Keratinocyte (primary cell): ENCODE results near the gene STXBP2. TPM values are rescaled to one million over a fixed set of nuclear protein-coding genes. Genes with fewer than 3 reads are reported as not detected.

Experiments
- DNase-seq: peaks from one replicate; pipeline ENCODE4 v3.0.0-alpha.2; 2011; ENCODE audit warnings: low read depth, missing footprints, low spot score
- FAIRE-seq: peaks from 2 replicates; lab custom pipeline; 2011; peaks lifted over from hg19 to GRCh38; lab: Jason Lieb, UNC
- H2AFZ ChIP-seq: 2 replicates; pipeline ENCODE4 v1.6.0; 2012; ENCODE audit warnings: low read length, control low read depth, inconsistent platforms; ENCODE audit not compliant: control insufficient read depth
- H3K27ac ChIP-seq: 2 replicates; pipeline ENCODE4 v1.5.1; 2011; ENCODE audit warnings: low read length; ENCODE audit not compliant: control insufficient read depth, insufficient read depth
- H3K27me3 ChIP-seq: 3 replicates; pipeline ENCODE4 v1.6.0; 2011; ENCODE audit warnings: low read length; ENCODE audit not compliant: control insufficient read depth, insufficient read depth; ENCODE audit errors: extremely low read depth
- H3K36me3 ChIP-seq, 2 experiments: 2 replicates in 1 of 2; 3 replicates in 1 of 2; pipeline ENCODE4 v1.5.1; 2011; ENCODE audit warnings: low read length in 2 of 2, mild to moderate bottlenecking in 1 of 2; ENCODE audit not compliant: control insufficient read depth in 2 of 2, insufficient read depth in 2 of 2; ENCODE audit errors: extremely low read depth in 1 of 2
- H3K4me1 ChIP-seq: 3 replicates; pipeline ENCODE4 v1.5.1; 2011; ENCODE audit warnings: low read length; ENCODE audit not compliant: control insufficient read depth, insufficient read depth; ENCODE audit errors: extremely low read depth
- H3K4me2 ChIP-seq: 3 replicates; pipeline ENCODE4 v1.6.0; 2011; ENCODE audit warnings: low read depth, low read length; ENCODE audit not compliant: control insufficient read depth, insufficient read depth; ENCODE audit errors: extremely low read depth
- H3K4me3 ChIP-seq, 3 experiments: fragments of 200-600 bp in 1 of 3; sonication (generic) in 1 of 3; 2 replicates in 2 of 3; 3 replicates in 1 of 3; pipeline ENCODE4 v1.5.1; 2011 to 2016; ENCODE audit warnings: low read length in 3 of 3, mild to moderate bottlenecking in 3 of 3, control low read depth in 2 of 3, inconsistent platforms in 1 of 3, low read depth in 1 of 3, mixed read lengths in 1 of 3, mixed run types in 1 of 3, moderate library complexity in 1 of 3; ENCODE audit not compliant: control insufficient read depth in 2 of 3, insufficient read depth in 2 of 3; ENCODE audit errors: extremely low read depth in 1 of 3
- H3K79me2 ChIP-seq: 2 replicates; pipeline ENCODE4 v1.6.0; 2012; ENCODE audit warnings: low read length; ENCODE audit not compliant: control insufficient read depth, insufficient read depth
- H3K9ac ChIP-seq: 3 replicates; pipeline ENCODE4 v1.6.0; 2011; ENCODE audit warnings: low read length; ENCODE audit not compliant: control insufficient read depth, insufficient read depth; ENCODE audit errors: extremely low read depth
- H3K9me1 ChIP-seq: 3 replicates; pipeline ENCODE4 v1.6.0; 2011; ENCODE audit warnings: low read length; ENCODE audit not compliant: control insufficient read depth, insufficient read depth; ENCODE audit errors: extremely low read depth
- H3K9me3 ChIP-seq: 2 replicates; pipeline ENCODE4 v1.5.1; 2012; ENCODE audit warnings: low read depth, low read length; ENCODE audit not compliant: control insufficient read depth
- H4K20me1 ChIP-seq: 3 replicates; pipeline ENCODE4 v1.6.0; 2011; ENCODE audit warnings: low read length; ENCODE audit not compliant: control insufficient read depth, insufficient read depth; ENCODE audit errors: extremely low read depth
- EZH2 ChIP-seq: IDR thresholded peaks from one replicate; pipeline ENCODE4 v1.6.1; 2012; ENCODE audit warnings: inconsistent platforms, mild to moderate bottlenecking, low read length, moderate library complexity
- dilution Hi-C: fragments of 300-500 bp; cut with MboI; formaldehyde crosslinking; loops from one replicate; pipeline ENCODE4 v1.7.0; 2020; ENCODE audit warnings: low sequenced_read_pairs; ENCODE audit not compliant: extremely low pct_ligation_motif_present
- polyA plus RNA-seq, 5 experiments: library from polyadenylated mRNA; depleted of rRNA in 3 of 5; stranded (reverse) in 3 of 5; stranded (forward) in 1 of 5; unstranded in 1 of 5; fragments of >200 nt; gene quantifications; 1 replicate in 1 of 5; 2 replicates in 3 of 5; 3 replicates in 1 of 5; pipeline versions ENCODE4 v1.2.1 to v1.2.3, GENCODE V29; 2011 to 2012; ENCODE audit warnings: missing spikeins in 2 of 5, low read depth in 1 of 5, low replicate concordance in 1 of 5
- TF ChIP-seq, protein P1 (sequence below), 3 experiments: IDR thresholded peaks in 1 of 3; conservative IDR thresholded peaks in 1 of 3; optimal IDR thresholded peaks in 1 of 3; 2 replicates in 2 of 3; 3 replicates in 1 of 3; pipeline versions ENCODE3 to v1.5.1; 2011; ENCODE audit warnings: low read length in 3 of 3, mild to moderate bottlenecking in 3 of 3, moderate library complexity in 2 of 3, control low read depth in 1 of 3, inconsistent platforms in 1 of 3; ENCODE audit not compliant: insufficient read depth in 2 of 3; ENCODE audit errors: extremely low read depth in 1 of 3

Gene STXBP2
- polyA plus RNA-seq, 1 donor (not counting 4 experiments of a cell fraction or from before 2014, with no cell fraction given), result 58.8 TPM

DNA sequence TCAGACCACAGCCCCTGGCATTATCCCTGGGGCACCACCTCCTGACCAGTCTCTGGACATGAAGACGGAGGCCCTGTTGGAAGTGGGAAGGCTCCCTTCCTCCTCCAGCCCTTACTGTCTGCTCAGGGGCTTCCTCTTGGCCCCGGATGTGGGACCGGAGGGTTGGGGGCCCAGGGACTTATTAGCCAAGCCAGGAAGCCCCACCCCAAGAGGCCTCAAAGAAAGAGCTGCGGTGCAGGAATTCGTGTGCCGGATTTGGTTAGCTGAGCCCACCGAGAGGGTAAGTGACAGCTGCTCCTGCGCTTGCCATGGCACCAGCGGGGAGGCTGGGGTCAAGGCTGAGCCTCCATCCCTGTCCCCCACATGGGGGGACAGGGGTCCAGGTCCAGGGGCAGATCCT is 31.9 kb downstream of the STXBP2 start, which contains the start of gene RETN:
TSS of gene RETN (plus strand) at position 208 of the 400 bp plus-strand sequence. CDS start 278 bp downstream, outside the sequence.
- Histone ChIP-seq H2AFZ (no peak within 1 kb of the TSS), H3K4me1 (no peaks in the 10 kb centered on the region), H3K4me2 (no peak within 1 kb of the TSS), H3K9ac (no peak within 1 kb of the TSS), H3K36me3 (no peaks in the 10 kb centered on the region), H4K20me1 (no peaks in the 10 kb centered on the region), H3K79me2 (no peaks in the 10 kb centered on the region), H3K4me3 (no peak within 1 kb of the TSS), H3K27me3 (peaks cover 23% of the 10 kb centered on the region), H3K9me1 (no peaks in the 10 kb centered on the region), H3K9me3 (no peaks in the 10 kb centered on the region), H3K27ac (no peak within 1 kb of the TSS)
- FAIRE-seq (no peak), DNase-seq (no peak)
- TF ChIP-seq EZH2, result no peak
- TF ChIP-seq, protein P1, sequence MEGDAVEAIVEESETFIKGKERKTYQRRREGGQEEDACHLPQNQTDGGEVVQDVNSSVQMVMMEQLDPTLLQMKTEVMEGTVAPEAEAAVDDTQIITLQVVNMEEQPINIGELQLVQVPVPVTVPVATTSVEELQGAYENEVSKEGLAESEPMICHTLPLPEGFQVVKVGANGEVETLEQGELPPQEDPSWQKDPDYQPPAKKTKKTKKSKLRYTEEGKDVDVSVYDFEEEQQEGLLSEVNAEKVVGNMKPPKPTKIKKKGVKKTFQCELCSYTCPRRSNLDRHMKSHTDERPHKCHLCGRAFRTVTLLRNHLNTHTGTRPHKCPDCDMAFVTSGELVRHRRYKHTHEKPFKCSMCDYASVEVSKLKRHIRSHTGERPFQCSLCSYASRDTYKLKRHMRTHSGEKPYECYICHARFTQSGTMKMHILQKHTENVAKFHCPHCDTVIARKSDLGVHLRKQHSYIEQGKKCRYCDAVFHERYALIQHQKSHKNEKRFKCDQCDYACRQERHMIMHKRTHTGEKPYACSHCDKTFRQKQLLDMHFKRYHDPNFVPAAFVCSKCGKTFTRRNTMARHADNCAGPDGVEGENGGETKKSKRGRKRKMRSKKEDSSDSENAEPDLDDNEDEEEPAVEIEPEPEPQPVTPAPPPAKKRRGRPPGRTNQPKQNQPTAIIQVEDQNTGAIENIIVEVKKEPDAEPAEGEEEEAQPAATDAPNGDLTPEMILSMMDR (optimal IDR thresholded peaks at IDR 0.05 in 1 of 3, IDR thresholded peaks at IDR 0.05 in 1 of 3, conservative IDR thresholded peaks at IDR 0.05 in 1 of 3; ENCODE audit: extremely low read depth in 1 of 3, insufficient read depth in 2 of 3, low read length in 3 of 3), result no peak
- dilution Hi-C loops, result no loop called here

DNA sequence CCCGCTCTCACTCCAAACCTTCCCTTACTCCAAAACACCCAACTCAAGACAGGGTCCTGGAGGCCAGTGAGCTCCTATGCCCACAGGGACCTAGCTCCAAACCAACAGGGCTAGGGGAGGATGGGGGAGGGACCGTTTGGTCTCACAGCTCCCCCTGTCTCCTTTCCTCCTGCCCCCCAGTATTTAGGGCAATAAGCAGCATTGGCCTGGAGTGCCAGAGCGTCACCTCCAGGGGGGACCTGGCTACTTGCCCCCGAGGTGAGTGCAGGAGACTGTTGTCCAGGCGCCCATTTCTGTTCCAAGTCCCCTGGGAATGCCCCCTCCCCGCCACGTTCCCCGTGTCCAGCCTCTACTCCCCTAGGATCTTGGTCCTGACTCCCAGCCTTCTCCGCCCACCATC is 32.7 kb downstream of the STXBP2 start:
- Histone ChIP-seq H3K36me3 (no peaks in the 10 kb centered on the region), H3K9me1 (no peaks in the 10 kb centered on the region), H3K9ac (no peak overlapping the region), H4K20me1 (no peaks in the 10 kb centered on the region), H3K27ac (no peak overlapping the region), H3K9me3 (no peaks in the 10 kb centered on the region), H3K4me3 (no peak overlapping the region), H2AFZ (no peak overlapping the region), H3K27me3 (peaks cover 23% of the 10 kb centered on the region), H3K4me2 (no peak overlapping the region), H3K4me1 (no peaks in the 10 kb centered on the region), H3K79me2 (no peaks in the 10 kb centered on the region)
- FAIRE-seq (no peak), DNase-seq (no peak)
- TF ChIP-seq, protein P1 (optimal IDR thresholded peaks at IDR 0.05 in 1 of 3, IDR thresholded peaks at IDR 0.05 in 1 of 3, conservative IDR thresholded peaks at IDR 0.05 in 1 of 3; ENCODE audit: extremely low read depth in 1 of 3, insufficient read depth in 2 of 3, low read length in 3 of 3), result no peak
- TF ChIP-seq EZH2, result no peak
- dilution Hi-C loops, result no loop called here
